IMR-90 (cell line): ENCODE data around the gene CDKAL1. TPM values are rescaled to one million over a fixed set of nuclear protein-coding genes. Genes with fewer than 3 reads are reported as not detected.

Experiments used
- ATAC-seq: fragments of 200-7000 bp; cut with Tn5 transposase; 2 replicates; pipeline ENCODE4 v1.9.1; 2020; ENCODE audit warnings: low read depth, mild to moderate bottlenecking, moderate library complexity
- BruUV-seq: library from RNA; stranded (reverse); fragments of 400-500 nt; replicated peaks from 2 replicates; lab custom pipeline; 2021; lab: Mats Ljungman, UMichigan
- CTCF ChIA-PET: fragments of 300-600 bp; formaldehyde crosslinking; extraction: SDS; loops from one replicate; lab custom pipeline; 2021; ENCODE audit warnings: antibody characterized with exemption; lab: Yijun Ruan, JAX
- POLR2A ChIA-PET: fragments of 300-600 bp; sonication (Branson Sonifier 250); formaldehyde crosslinking; loops from one replicate; lab custom pipeline; 2022; ENCODE audit warnings: antibody characterized with exemption; ENCODE audit not compliant: unreplicated experiment; lab: Charles Lee
- DNase-seq: peaks from one replicate; pipeline ENCODE4 v3.0.0; 2013
- H2AFZ ChIP-seq: replicated peaks from 2 replicates; pipeline ENCODE3; 2013; ENCODE audit warnings: low read length, mild to moderate bottlenecking; ENCODE audit not compliant: poor library complexity
- H2AK5ac ChIP-seq: 2 replicates; pipeline ENCODE4 v1.6.1; 2013; ENCODE audit warnings: low read depth, low read length, inconsistent platforms
- H2AK9ac ChIP-seq: replicated peaks from 2 replicates; pipeline ENCODE3; 2013; ENCODE audit warnings: mild to moderate bottlenecking, low read depth, low read length, moderate library complexity; ENCODE audit not compliant: poor library complexity
- H2BK120ac ChIP-seq: 2 replicates; pipeline ENCODE4 v1.6.1; 2013; ENCODE audit warnings: low read depth, low read length, inconsistent platforms
- H2BK15ac ChIP-seq: 3 replicates; pipeline ENCODE4 v1.6.1; 2013; ENCODE audit warnings: low read depth, low read length, inconsistent platforms
- H2BK20ac ChIP-seq: 2 replicates; pipeline ENCODE4 v1.6.1; 2013; ENCODE audit warnings: low read depth, mild to moderate bottlenecking, inconsistent platforms, low read length, moderate library complexity
- H2BK5ac ChIP-seq: 2 replicates; pipeline ENCODE4 v1.6.1; 2013; ENCODE audit warnings: mild to moderate bottlenecking, low read depth, low read length, inconsistent platforms; ENCODE audit not compliant: poor library complexity, severe bottlenecking
- H3K14ac ChIP-seq: replicated peaks from 2 replicates; pipeline ENCODE4 v1.6.1; 2013; ENCODE audit warnings: low read depth, low read length, inconsistent platforms
- H3K18ac ChIP-seq: 2 replicates; pipeline ENCODE4 v1.6.1; 2013; ENCODE audit warnings: low read depth, low read length, control low read depth
- H3K23ac ChIP-seq: 2 replicates; pipeline ENCODE4 v1.6.1; 2013; ENCODE audit warnings: low read depth, low read length, inconsistent platforms
- H3K27ac ChIP-seq: 2 replicates; pipeline ENCODE4 v1.5.1; 2013; ENCODE audit warnings: mild to moderate bottlenecking, control low read depth, low read length; ENCODE audit not compliant: insufficient read depth
- H3K27me3 ChIP-seq: 2 replicates; pipeline ENCODE4 v1.6.1; 2013; ENCODE audit warnings: low read length; ENCODE audit not compliant: control insufficient read depth, insufficient read depth
- H3K36me3 ChIP-seq: 2 replicates; pipeline ENCODE4 v1.6.1; 2013; ENCODE audit warnings: low read length, mixed read lengths; ENCODE audit not compliant: control insufficient read depth, insufficient read depth
- H3K4ac ChIP-seq: 2 replicates; pipeline ENCODE4 v1.6.1; 2013; ENCODE audit warnings: low read depth, low read length, inconsistent platforms
- H3K4me1 ChIP-seq: 2 replicates; pipeline ENCODE4 v1.6.1; 2013; ENCODE audit warnings: low read length, mixed read lengths; ENCODE audit not compliant: control insufficient read depth, insufficient read depth
- H3K4me2 ChIP-seq: 2 replicates; pipeline ENCODE4 v1.6.1; 2013; ENCODE audit warnings: low read depth, mild to moderate bottlenecking, control low read depth, low read length, moderate library complexity
- H3K4me3 ChIP-seq: 2 replicates; pipeline ENCODE4 v1.5.1; 2013; ENCODE audit warnings: low read depth, mild to moderate bottlenecking, control low read depth, low read length, moderate library complexity; ENCODE audit not compliant: insufficient read depth
- H3K56ac ChIP-seq: 2 replicates; pipeline ENCODE4 v1.6.1; 2013; ENCODE audit warnings: low read length, inconsistent platforms; ENCODE audit not compliant: insufficient read depth; ENCODE audit errors: extremely low read depth
- H3K79me1 ChIP-seq, 2 experiments: 2 replicates each; pipeline ENCODE4 v1.6.1; 2013; ENCODE audit warnings: low read length in 2 of 2, inconsistent platforms in 1 of 2, low read depth in 1 of 2
- H3K9ac ChIP-seq: 2 replicates; pipeline ENCODE4 v1.6.1; 2013; ENCODE audit warnings: low read depth, low read length, control low read depth
- H3K9me1 ChIP-seq: 2 replicates; pipeline ENCODE4 v1.6.1; 2013; ENCODE audit warnings: low read length, inconsistent platforms; ENCODE audit not compliant: insufficient read depth
- H3K9me3 ChIP-seq: 2 replicates; pipeline ENCODE4 v1.6.1; 2013; ENCODE audit warnings: low read length; ENCODE audit not compliant: control insufficient read depth, insufficient read depth
- H4K20me1 ChIP-seq: 2 replicates; pipeline ENCODE4 v1.6.1; 2013; ENCODE audit warnings: low read length, inconsistent platforms; ENCODE audit not compliant: insufficient read depth
- H4K5ac ChIP-seq: 2 replicates; pipeline ENCODE4 v1.6.1; 2013; ENCODE audit warnings: mild to moderate bottlenecking, low read depth, low read length, control low read depth
- H4K8ac ChIP-seq, 2 experiments: 2 replicates each; pipeline ENCODE4 v1.6.1; 2013; ENCODE audit warnings: low read depth in 2 of 2, low read length in 2 of 2, control low read depth in 1 of 2, inconsistent platforms in 1 of 2
- H4K91ac ChIP-seq: 2 replicates; pipeline ENCODE4 v1.6.1; 2013; ENCODE audit warnings: low read depth, low read length, inconsistent platforms; ENCODE audit not compliant: insufficient read depth
- BHLHE40 ChIP-seq: fragments of 150-350 bp; IDR thresholded peaks from 2 replicates; pipeline ENCODE4 v1.6.1; 2016; ENCODE audit warnings: mild to moderate bottlenecking, low read depth, low read length
- CEBPB ChIP-seq: IDR thresholded peaks from 2 replicates; pipeline ENCODE4 v1.6.1; 2012; ENCODE audit warnings: low read depth, low read length, improper control_type of control experiment
- CHD1 ChIP-seq: IDR thresholded peaks from 2 replicates; pipeline ENCODE4 v1.6.1; 2012; ENCODE audit warnings: low read depth, low read length, improper control_type of control experiment
- FOS ChIP-seq: fragments of 150-350 bp; IDR thresholded peaks from 2 replicates; pipeline ENCODE4 v1.6.1; 2016; ENCODE audit warnings: low read depth, low read length
- MAFK ChIP-seq: IDR thresholded peaks from 2 replicates; pipeline ENCODE4 v1.6.1; 2012; ENCODE audit warnings: low read depth, low read length, improper control_type of control experiment
- MAZ ChIP-seq: IDR thresholded peaks from 2 replicates; pipeline ENCODE4 v1.6.1; 2012; ENCODE audit warnings: low read depth, mild to moderate bottlenecking, low read length, improper control_type of control experiment, moderate library complexity, borderline replicate concordance
- MXI1 ChIP-seq: IDR thresholded peaks from 2 replicates; pipeline ENCODE4 v1.6.1; 2012; ENCODE audit warnings: low read depth, mild to moderate bottlenecking, low read length, moderate library complexity, borderline replicate concordance
- NFE2L2 ChIP-seq: fragments of 150-350 bp; IDR thresholded peaks from 2 replicates; pipeline ENCODE4 v1.6.1; 2016; ENCODE audit warnings: low read depth, mild to moderate bottlenecking, low read length
- POLR2A ChIP-seq: IDR thresholded peaks from 2 replicates; pipeline ENCODE4 v1.6.1; 2012; ENCODE audit warnings: mild to moderate bottlenecking, low read depth, low read length
- RCOR1 ChIP-seq: IDR thresholded peaks from 2 replicates; pipeline ENCODE4 v1.6.1; 2012; ENCODE audit warnings: mild to moderate bottlenecking, low read length, improper control_type of control experiment; ENCODE audit not compliant: insufficient replicate concordance
- RFX5 ChIP-seq: IDR thresholded peaks from 2 replicates; pipeline ENCODE4 v1.8.0; 2012; ENCODE audit warnings: low read depth, mild to moderate bottlenecking, low read length, moderate library complexity
- SMC3 ChIP-seq: fragments of 150-350 bp; IDR thresholded peaks from 2 replicates; pipeline ENCODE4 v1.6.1; 2016; ENCODE audit warnings: low read depth, mild to moderate bottlenecking, antibody characterized with exemption, low read length, moderate library complexity
- WGBS, 2 experiments: methylation state at CpG; one replicate each; pipeline versions ENCODE4 v1.1.5 to v1.1.7; 2013; ENCODE audit warnings: missing lambda C conversion rate in 2 of 2; ENCODE audit not compliant: insufficient read length in 1 of 2; ENCODE audit errors: extremely low coverage in 2 of 2; 5-methylcytosine and 5-hydroxymethylcytosine counted together
- dilution Hi-C: fragments of 300-500 bp; cut with HindIII; formaldehyde crosslinking; loops from one replicate; pipeline ENCODE4 v1.14.3; 2018; ENCODE audit warnings: low sequenced_read_pairs; ENCODE audit not compliant: unreplicated experiment
- in situ Hi-C: fragments of 300-500 bp; cut with MboI; formaldehyde crosslinking; loops from 3 replicates; pipeline ENCODE4 v1.14.3; 2019; ENCODE audit warnings: low sequenced_read_pairs, inconsistent platforms, mixed read lengths
- intact Hi-C: fragments of 100-400 bp; cut with micrococcal nuclease; formaldehyde crosslinking; loops from 2 replicates; pipeline ENCODE4 v1.10.0; 2022
- polyA plus RNA-seq, 3 experiments: library from polyadenylated mRNA; depleted of rRNA; stranded (reverse); fragments of >200 nt; gene quantifications; 2 replicates each; pipeline ENCODE4 v1.2.3, GENCODE V29; 2012; ENCODE audit warnings: low replicate concordance in 1 of 3
- total RNA-seq: library from RNA; depleted of rRNA; stranded (reverse); fragments of >200 nt; gene quantifications from 2 replicates; pipeline ENCODE4 v1.2.3, GENCODE V29; 2012
- TF ChIP-seq, protein P1 (sequence below): conservative IDR thresholded peaks from 2 replicates; pipeline ENCODE4 v1.5.1; 2012; ENCODE audit warnings: mild to moderate bottlenecking, low read depth, low read length, improper control_type of control experiment
- TF ChIP-seq, protein P2 (sequence below): fragments of 150-350 bp; IDR thresholded peaks from 2 replicates; pipeline ENCODE4 v1.6.1; 2017; ENCODE audit warnings: mild to moderate bottlenecking, antibody characterized with exemption, low read length, low read depth
- TF ChIP-seq, protein P3 (sequence below): fragments of 150-350 bp; IDR thresholded peaks from 2 replicates; pipeline ENCODE4 v1.6.1; 2016; ENCODE audit warnings: low read depth, mild to moderate bottlenecking, low read length, moderate library complexity, borderline replicate concordance

CDKAL1 gene
- total and polyA plus RNA-seq, 2 of the 4 experiments (the other 2 are of a cell fraction), result 3.7 to 13.1 TPM

DNA sequence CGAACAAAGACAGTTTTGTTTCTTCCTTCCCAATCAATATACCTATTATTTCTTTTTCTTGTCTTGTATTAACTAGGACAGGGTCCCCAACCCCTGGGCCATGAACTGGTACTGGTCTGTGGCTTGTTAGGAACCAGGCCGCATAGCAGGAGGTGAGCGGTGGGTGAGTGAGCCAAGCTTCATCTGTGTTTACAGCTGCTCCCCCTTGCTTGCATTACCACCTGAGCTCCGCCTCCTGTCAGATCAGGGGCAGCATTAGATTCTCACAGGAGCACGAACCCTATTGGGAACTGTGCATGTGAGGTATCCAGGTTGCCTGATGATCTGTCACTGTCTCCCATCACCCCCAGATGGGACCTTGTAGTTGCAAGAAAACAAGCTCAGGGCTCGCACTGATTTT lies 151.9 kb downstream of the CDKAL1 start:
- no CpG with 5 or more reads among the region's 6 CpGs for WGBS, 2 experiments

More for the DNA sequence above, 151.9 kb downstream of the CDKAL1 start:
- Histone ChIP-seq H2AFZ (no peak overlapping the region), H4K8ac (no peak overlapping the region), H3K4me1 (peaks cover 6% of the 10 kb centered on the region; the same call in 1 of the 2 replicates), H3K79me1 (peaks cover 10 to 14% of the 10 kb centered on the region in 2 experiments), H3K27ac (no peak overlapping the region), H3K23ac (no peak overlapping the region), H3K36me3 (no peaks in the 10 kb centered on the region), H2BK20ac (no peak overlapping the region), H2AK9ac (no peak overlapping the region), H3K56ac (no peak overlapping the region), H3K9ac (no peak overlapping the region), H3K9me1 (no peaks in the 10 kb centered on the region), H3K14ac (no peak overlapping the region), H3K18ac (no peak overlapping the region), H2AK5ac (no peak overlapping the region), H4K20me1 (no peaks in the 10 kb centered on the region), H3K4me2 (no peak overlapping the region), H3K27me3 (no peaks in the 10 kb centered on the region), H2BK15ac (no peak overlapping the region), H3K4me3 (no peak overlapping the region), H2BK5ac (no peak overlapping the region), H2BK120ac (no peak overlapping the region), H4K91ac (no peak overlapping the region), H4K5ac (no peak overlapping the region), H3K4ac (no peak overlapping the region), H3K9me3 (no peaks in the 10 kb centered on the region)
- no peak for DNase-seq
- no TSS peak for BruUV-seq
- ATAC-seq, result no peak
- TF ChIP-seq CHD1, result no peak
- no peak for TF ChIP-seq RCOR1
- no peak for TF ChIP-seq POLR2A
- TF ChIP-seq NFE2L2, result no peak
- TF ChIP-seq CEBPB, result no peak
- TF ChIP-seq, protein P1, sequence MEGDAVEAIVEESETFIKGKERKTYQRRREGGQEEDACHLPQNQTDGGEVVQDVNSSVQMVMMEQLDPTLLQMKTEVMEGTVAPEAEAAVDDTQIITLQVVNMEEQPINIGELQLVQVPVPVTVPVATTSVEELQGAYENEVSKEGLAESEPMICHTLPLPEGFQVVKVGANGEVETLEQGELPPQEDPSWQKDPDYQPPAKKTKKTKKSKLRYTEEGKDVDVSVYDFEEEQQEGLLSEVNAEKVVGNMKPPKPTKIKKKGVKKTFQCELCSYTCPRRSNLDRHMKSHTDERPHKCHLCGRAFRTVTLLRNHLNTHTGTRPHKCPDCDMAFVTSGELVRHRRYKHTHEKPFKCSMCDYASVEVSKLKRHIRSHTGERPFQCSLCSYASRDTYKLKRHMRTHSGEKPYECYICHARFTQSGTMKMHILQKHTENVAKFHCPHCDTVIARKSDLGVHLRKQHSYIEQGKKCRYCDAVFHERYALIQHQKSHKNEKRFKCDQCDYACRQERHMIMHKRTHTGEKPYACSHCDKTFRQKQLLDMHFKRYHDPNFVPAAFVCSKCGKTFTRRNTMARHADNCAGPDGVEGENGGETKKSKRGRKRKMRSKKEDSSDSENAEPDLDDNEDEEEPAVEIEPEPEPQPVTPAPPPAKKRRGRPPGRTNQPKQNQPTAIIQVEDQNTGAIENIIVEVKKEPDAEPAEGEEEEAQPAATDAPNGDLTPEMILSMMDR, result no peak
- TF ChIP-seq MAFK, result no peak
- TF ChIP-seq, protein P2, sequence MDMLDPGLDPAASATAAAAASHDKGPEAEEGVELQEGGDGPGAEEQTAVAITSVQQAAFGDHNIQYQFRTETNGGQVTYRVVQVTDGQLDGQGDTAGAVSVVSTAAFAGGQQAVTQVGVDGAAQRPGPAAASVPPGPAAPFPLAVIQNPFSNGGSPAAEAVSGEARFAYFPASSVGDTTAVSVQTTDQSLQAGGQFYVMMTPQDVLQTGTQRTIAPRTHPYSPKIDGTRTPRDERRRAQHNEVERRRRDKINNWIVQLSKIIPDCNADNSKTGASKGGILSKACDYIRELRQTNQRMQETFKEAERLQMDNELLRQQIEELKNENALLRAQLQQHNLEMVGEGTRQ, result no peak
- TF ChIP-seq MXI1, result no peak
- TF ChIP-seq RFX5, result no peak
- no peak for TF ChIP-seq BHLHE40
- TF ChIP-seq MAZ, result no peak
- no peak for TF ChIP-seq SMC3
- TF ChIP-seq FOS, result no peak
- TF ChIP-seq, protein P3, sequence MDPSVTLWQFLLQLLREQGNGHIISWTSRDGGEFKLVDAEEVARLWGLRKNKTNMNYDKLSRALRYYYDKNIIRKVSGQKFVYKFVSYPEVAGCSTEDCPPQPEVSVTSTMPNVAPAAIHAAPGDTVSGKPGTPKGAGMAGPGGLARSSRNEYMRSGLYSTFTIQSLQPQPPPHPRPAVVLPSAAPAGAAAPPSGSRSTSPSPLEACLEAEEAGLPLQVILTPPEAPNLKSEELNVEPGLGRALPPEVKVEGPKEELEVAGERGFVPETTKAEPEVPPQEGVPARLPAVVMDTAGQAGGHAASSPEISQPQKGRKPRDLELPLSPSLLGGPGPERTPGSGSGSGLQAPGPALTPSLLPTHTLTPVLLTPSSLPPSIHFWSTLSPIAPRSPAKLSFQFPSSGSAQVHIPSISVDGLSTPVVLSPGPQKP, result no peak
- dilution Hi-C loops, result no loop called here
- CTCF ChIA-PET, result no interaction called here
- POLR2A ChIA-PET, result interaction anchor here (0.7 kb wide), 1 partner anchor 168 kb away, joined by 5 read pairs; no protein-coding TSS in a partner anchor
- intact Hi-C loops, result no loop called here
- in situ Hi-C loops, result no loop called here
